ENCODE measurements around the gene CHCHD3. TPM values are rescaled to one million over a fixed set of nuclear protein-coding genes. Genes with fewer than 3 reads are reported as not detected.
A peak's percentile ranks its signal among the peaks of the same experiment; 100 is the strongest.

CHCHD3 gene
- total and polyA plus RNA-seq, 4 donors = 48.8 to 71.0 (median 58.7) TPM

DNA sequence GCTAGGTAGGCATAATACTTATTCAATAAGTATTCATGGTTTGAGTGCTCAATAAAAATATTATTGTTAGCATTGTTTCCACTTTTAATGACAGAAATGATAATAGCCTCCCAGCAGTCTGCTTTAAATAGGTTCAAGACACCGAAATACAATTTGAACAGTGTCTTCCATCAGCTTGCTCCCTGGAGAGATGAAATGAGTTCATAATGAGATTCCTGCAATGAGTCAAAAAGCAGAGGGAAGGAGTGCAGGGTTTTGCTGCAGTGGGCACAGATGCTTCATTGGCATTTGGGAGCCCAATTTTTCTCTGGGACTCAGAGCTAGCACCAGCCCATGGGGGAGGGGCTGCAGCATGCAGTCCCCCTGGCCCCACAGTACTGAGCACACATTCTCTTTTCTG is 32.6 kb upstream of the CHCHD3 start:
- Histone ChIP-seq H3K4me3 (ENCODE audit: low read depth, low read length) (no peak overlapping the region), H3K9me3 (ENCODE audit: control insufficient read depth, insufficient read depth, low read length) (no peaks in the 10 kb centered on the region), H3K4me1 (ENCODE audit: control insufficient read depth, insufficient read depth, low read length) (no peaks in the 10 kb centered on the region), H3K27ac (ENCODE audit: low read depth, low read length) (no peak overlapping the region), H3K27me3 (ENCODE audit: control insufficient read depth, insufficient read depth, low read length) (no peaks in the 10 kb centered on the region), H3K36me3 (ENCODE audit: control insufficient read depth, insufficient read depth, low read length) (no peaks in the 10 kb centered on the region)
- no CpG with 5 or more reads among the region's 1 CpG for WGBS (ENCODE audit: insufficient coverage)
- DNase-seq (ENCODE audit: low read depth in 4 of 6, low spot score in 6 of 6) = peak in 1 of 6 donors; percentile 88

DNA sequence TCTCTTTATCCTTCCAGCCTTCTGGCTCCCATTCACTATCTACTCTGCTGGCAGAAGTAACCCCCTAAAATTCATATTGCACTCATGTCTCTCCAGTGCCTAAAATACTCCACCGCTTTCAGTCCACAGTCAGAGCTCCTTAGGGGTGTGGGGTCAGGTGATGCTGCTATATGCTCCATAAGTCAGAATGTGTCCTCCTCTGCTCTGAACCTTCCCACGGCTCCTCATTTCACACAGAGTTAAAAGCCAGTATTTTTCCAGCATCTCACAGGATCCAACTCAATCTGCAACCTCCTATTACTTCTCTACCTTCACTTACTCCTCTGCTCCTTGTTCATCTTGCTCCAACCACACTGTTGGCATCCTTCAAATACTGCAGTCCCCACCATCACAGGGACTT is 31.1 kb upstream of the CHCHD3 start:
- no peaks in the 10 kb centered on the region for H3K4me1 ChIP-seq (ENCODE audit: control insufficient read depth, insufficient read depth, low read length)
- H3K9me3 ChIP-seq (ENCODE audit: control insufficient read depth, insufficient read depth, low read length) = no peaks in the 10 kb centered on the region
- no peaks in the 10 kb centered on the region for H3K36me3 ChIP-seq (ENCODE audit: control insufficient read depth, insufficient read depth, low read length)
- H3K4me3 ChIP-seq (ENCODE audit: low read depth, low read length) = no peak overlapping the region
- H3K27me3 ChIP-seq (ENCODE audit: control insufficient read depth, insufficient read depth, low read length) = no peaks in the 10 kb centered on the region
- WGBS (ENCODE audit: insufficient coverage) = 92% methylated on average over 1 of the region's 2 CpGs
- no peak for DNase-seq (ENCODE audit: low read depth in 4 of 6, low spot score in 6 of 6)
- no peak overlapping the region for H3K27ac ChIP-seq (ENCODE audit: low read depth, low read length)

- WGBS (ENCODE audit: insufficient coverage) = 60% methylated on average over 1 of the region's 3 CpGs
- Histone ChIP-seq H3K9me3 (ENCODE audit: control insufficient read depth, insufficient read depth, low read length) (no peaks in the 10 kb centered on the region), H3K36me3 (ENCODE audit: control insufficient read depth, insufficient read depth, low read length) (no peaks in the 10 kb centered on the region), H3K4me3 (ENCODE audit: low read depth, low read length) (no peak overlapping the region), H3K27me3 (ENCODE audit: control insufficient read depth, insufficient read depth, low read length) (no peaks in the 10 kb centered on the region), H3K4me1 (ENCODE audit: control insufficient read depth, insufficient read depth, low read length) (no peaks in the 10 kb centered on the region), H3K27ac (ENCODE audit: low read depth, low read length) (no peak overlapping the region)
- no peak for DNase-seq (ENCODE audit: low read depth in 4 of 6, low spot score in 6 of 6)
Measured at GRCh38 chr7:133112335-133112734, 30.4 kb upstream of the CHCHD3 start.

DNA sequence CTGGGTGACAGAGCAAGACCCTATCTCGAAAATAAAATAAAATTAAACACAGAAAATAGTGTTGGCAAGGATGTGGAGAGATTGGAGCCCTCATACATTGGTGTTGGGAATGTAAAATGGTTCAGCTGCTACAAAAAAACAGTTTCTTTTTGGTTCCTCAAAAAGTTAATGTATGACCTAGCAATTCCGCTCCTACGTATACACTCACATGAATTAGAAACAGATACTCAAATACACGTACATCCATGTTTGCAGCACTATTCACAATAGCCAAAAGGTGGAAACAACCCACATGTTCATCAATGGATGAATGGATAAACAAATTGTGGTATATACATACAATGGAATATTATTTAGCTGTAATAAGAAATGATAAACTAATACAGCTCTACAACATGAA is 28.4 kb upstream of the CHCHD3 start:
- no peak for DNase-seq (ENCODE audit: low read depth in 4 of 6, low spot score in 6 of 6)
- Histone ChIP-seq H3K9me3 (ENCODE audit: control insufficient read depth, insufficient read depth, low read length) (no peaks in the 10 kb centered on the region), H3K4me1 (ENCODE audit: control insufficient read depth, insufficient read depth, low read length) (no peaks in the 10 kb centered on the region), H3K4me3 (ENCODE audit: low read depth, low read length) (no peak overlapping the region), H3K27ac (ENCODE audit: low read depth, low read length) (no peak overlapping the region), H3K36me3 (ENCODE audit: control insufficient read depth, insufficient read depth, low read length) (no peaks in the 10 kb centered on the region), H3K27me3 (ENCODE audit: control insufficient read depth, insufficient read depth, low read length) (no peaks in the 10 kb centered on the region)
- WGBS (ENCODE audit: insufficient coverage) = no CpG with 5 or more reads among the region's 4 CpGs

DNA sequence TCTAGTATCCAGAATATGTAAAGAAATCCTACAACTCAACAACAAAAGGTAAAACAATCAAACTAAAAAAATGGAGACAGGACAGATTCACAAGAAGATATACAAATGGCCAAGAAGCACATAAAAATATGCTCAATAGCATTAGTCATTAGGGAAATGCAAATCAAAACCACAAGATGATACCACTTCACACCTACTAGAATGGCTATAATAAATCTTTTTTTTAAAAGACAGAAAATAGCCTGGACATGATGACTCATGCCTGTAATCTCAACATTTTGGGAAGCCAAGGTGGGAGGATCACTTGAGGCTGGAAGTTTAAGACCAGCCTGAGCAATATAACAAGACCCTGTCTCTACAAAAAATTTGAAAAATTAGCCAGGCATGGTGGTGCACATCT is 27.9 kb upstream of the CHCHD3 start:
- Histone ChIP-seq H3K36me3 (ENCODE audit: control insufficient read depth, insufficient read depth, low read length) (no peaks in the 10 kb centered on the region), H3K27ac (ENCODE audit: low read depth, low read length) (no peak overlapping the region)

GRCh38 chr7:133108023-133108422 is 26.1 kb upstream of the CHCHD3 start:
- no peak for DNase-seq (ENCODE audit: low read depth in 4 of 6, low spot score in 6 of 6)
- no peaks in the 10 kb centered on the region for H3K9me3 ChIP-seq (ENCODE audit: control insufficient read depth, insufficient read depth, low read length)
- H3K4me1 ChIP-seq (ENCODE audit: control insufficient read depth, insufficient read depth, low read length) = no peaks in the 10 kb centered on the region
- H3K27ac ChIP-seq (ENCODE audit: low read depth, low read length) = no peak overlapping the region
- H3K27me3 ChIP-seq (ENCODE audit: control insufficient read depth, insufficient read depth, low read length) = no peaks in the 10 kb centered on the region
- H3K4me3 ChIP-seq (ENCODE audit: low read depth, low read length) = no peak overlapping the region
- H3K36me3 ChIP-seq (ENCODE audit: control insufficient read depth, insufficient read depth, low read length) = no peaks in the 10 kb centered on the region
- WGBS (ENCODE audit: insufficient coverage) = no CpG with 5 or more reads among the region's 1 CpG

More for the DNA sequence above, 27.9 kb upstream of the CHCHD3 start:
- DNase-seq (ENCODE audit: low read depth in 4 of 6, low spot score in 6 of 6) = no peak
- H3K4me1 ChIP-seq (ENCODE audit: control insufficient read depth, insufficient read depth, low read length) = no peaks in the 10 kb centered on the region
- H3K4me3 ChIP-seq (ENCODE audit: low read depth, low read length) = no peak overlapping the region
- H3K27me3 ChIP-seq (ENCODE audit: control insufficient read depth, insufficient read depth, low read length) = no peaks in the 10 kb centered on the region
- H3K9me3 ChIP-seq (ENCODE audit: control insufficient read depth, insufficient read depth, low read length) = no peaks in the 10 kb centered on the region

- no peak for DNase-seq (ENCODE audit: low read depth in 4 of 6, low spot score in 6 of 6)
- H3K36me3 ChIP-seq (ENCODE audit: control insufficient read depth, insufficient read depth, low read length) = no peaks in the 10 kb centered on the region
- no peak overlapping the region for H3K27ac ChIP-seq (ENCODE audit: low read depth, low read length)
- no peaks in the 10 kb centered on the region for H3K4me1 ChIP-seq (ENCODE audit: control insufficient read depth, insufficient read depth, low read length)
- H3K9me3 ChIP-seq (ENCODE audit: control insufficient read depth, insufficient read depth, low read length) = no peaks in the 10 kb centered on the region
- no peaks in the 10 kb centered on the region for H3K27me3 ChIP-seq (ENCODE audit: control insufficient read depth, insufficient read depth, low read length)
- H3K4me3 ChIP-seq (ENCODE audit: low read depth, low read length) = no peak overlapping the region
- no CpG with 5 or more reads among the region's 6 CpGs for WGBS (ENCODE audit: insufficient coverage)
Measured at GRCh38 chr7:133102276-133103060, 20.6 kb upstream of the CHCHD3 start.

DNA sequence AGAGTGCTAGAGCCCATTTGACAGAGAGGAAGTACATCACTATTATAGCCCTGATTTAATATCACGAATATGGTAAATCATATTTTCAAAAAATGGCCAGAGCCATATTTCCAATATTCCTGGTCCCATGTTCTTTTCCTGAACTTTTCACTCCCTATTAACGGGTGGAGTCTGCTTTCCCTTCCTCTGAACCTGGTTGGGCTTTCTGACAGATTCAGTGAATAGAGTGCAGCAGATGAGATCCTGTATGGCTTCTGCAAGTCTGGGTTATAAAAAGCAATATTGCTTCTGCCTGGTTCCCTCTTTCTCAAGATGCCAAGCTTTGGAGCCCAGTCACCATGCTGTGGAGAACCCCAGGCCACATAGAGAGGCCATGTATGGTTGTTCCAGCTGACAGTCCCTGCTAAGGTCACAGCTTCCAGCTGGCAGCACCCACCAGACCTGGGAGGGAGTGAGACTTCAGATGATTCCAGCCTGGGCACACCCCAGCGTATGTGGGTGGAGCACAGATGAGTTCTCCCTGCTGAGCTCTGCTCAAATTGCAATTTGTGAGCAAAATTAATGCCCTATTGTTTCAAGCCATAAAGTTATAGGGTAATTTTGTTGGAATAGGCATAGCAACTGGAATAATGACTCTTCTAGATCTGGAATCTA is 17.9 kb upstream of the CHCHD3 start:
- WGBS (ENCODE audit: insufficient coverage) = 71% methylated on average over 1 of the region's 3 CpGs
- Histone ChIP-seq H3K27ac (ENCODE audit: low read depth, low read length) (no peak overlapping the region), H3K4me1 (ENCODE audit: control insufficient read depth, insufficient read depth, low read length) (no peaks in the 10 kb centered on the region), H3K4me3 (ENCODE audit: low read depth, low read length) (no peak overlapping the region), H3K27me3 (ENCODE audit: control insufficient read depth, insufficient read depth, low read length) (no peaks in the 10 kb centered on the region), H3K9me3 (ENCODE audit: control insufficient read depth, insufficient read depth, low read length) (no peaks in the 10 kb centered on the region), H3K36me3 (ENCODE audit: control insufficient read depth, insufficient read depth, low read length) (no peaks in the 10 kb centered on the region)
- no peak for DNase-seq (ENCODE audit: low read depth in 4 of 6, low spot score in 6 of 6)

DNA sequence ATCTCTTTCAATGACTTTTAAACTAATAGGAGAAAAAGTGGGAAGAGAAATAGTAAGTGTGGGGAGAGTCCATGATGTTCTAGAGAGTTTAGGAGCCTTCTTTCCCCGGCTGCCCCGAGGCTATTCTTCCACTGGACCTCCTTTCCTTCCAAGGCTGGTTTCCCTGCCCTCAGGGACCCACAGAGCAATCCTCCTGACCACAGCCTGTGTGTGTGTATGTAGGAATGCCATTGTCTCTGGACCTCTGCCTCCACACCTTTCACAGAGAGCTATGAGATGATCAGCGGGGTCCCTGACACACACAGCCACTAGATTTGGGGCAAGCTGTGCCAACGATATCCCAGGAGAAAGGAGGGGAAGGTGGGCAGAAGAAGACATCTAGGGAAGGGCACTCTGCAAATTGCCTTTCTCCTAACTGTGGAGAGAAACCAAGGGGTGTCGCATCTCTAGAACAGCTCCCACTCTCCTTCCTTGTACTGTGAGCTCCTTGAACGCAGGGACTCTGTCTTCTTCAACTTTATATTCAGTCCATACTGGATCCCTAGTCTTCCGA is 13.3 kb upstream of the CHCHD3 start:
- Histone ChIP-seq H3K27ac (ENCODE audit: low read depth, low read length) (no peak overlapping the region), H3K4me1 (ENCODE audit: control insufficient read depth, insufficient read depth, low read length) (no peaks in the 10 kb centered on the region), H3K36me3 (ENCODE audit: control insufficient read depth, insufficient read depth, low read length) (no peaks in the 10 kb centered on the region), H3K9me3 (ENCODE audit: control insufficient read depth, insufficient read depth, low read length) (no peaks in the 10 kb centered on the region), H3K4me3 (ENCODE audit: low read depth, low read length) (no peak overlapping the region), H3K27me3 (ENCODE audit: control insufficient read depth, insufficient read depth, low read length) (no peaks in the 10 kb centered on the region)
- WGBS (ENCODE audit: insufficient coverage) = 86% methylated on average over 2 of the region's 7 CpGs
- DNase-seq (ENCODE audit: low read depth in 4 of 6, low spot score in 6 of 6) = no peak

All from spinal cord (tissue), 10 donors.